K562 (cell line): ENCODE results near the gene NKD1. TPM values are rescaled to one million over a fixed set of nuclear protein-coding genes. Genes with fewer than 3 reads are reported as not detected.

Source experiments
- ATAC-seq: fragments of 200-7000 bp; cut with Tn5 transposase; 3 replicates; pipeline ENCODE4 v1.9.1; 2020; ENCODE audit warnings: moderate library complexity
- BruUV-seq: library from RNA; stranded (reverse); fragments of 400-500 nt; replicated peaks from 2 replicates; lab custom pipeline; 2021; lab: Mats Ljungman, UMichigan
- CTCF ChIA-PET: fragments of 300-600 bp; formaldehyde crosslinking; extraction: SDS; loops from one replicate; lab custom pipeline; 2021; ENCODE audit warnings: low intra/inter-chr PET ratio; lab: Yijun Ruan, JAX
- POLR2A ChIA-PET: fragments of 300-600, 350-650 bp; sonication (Branson Sonifier 250); formaldehyde crosslinking; extraction: SDS; loops from one replicate; lab custom pipeline; 2021; ENCODE audit warnings: antibody characterized with exemption, inconsistent platforms; lab: Yijun Ruan, JAX
- DNase-seq, 4 experiments: peaks; one replicate each; pipeline versions ENCODE4 v3.0.0 to v3.0.0-alpha.2; 2011 to 2018; ENCODE audit warnings: low spot score in 3 of 4, mixed read lengths in 3 of 4; ENCODE audit errors: extremely low read depth in 1 of 4
- FAIRE-seq: peaks from 2 replicates; lab custom pipeline; 2011; peaks lifted over from hg19 to GRCh38; lab: Jason Lieb, UNC
- H2AFZ ChIP-seq: 2 replicates; pipeline ENCODE4 v1.6.0; 2011; ENCODE audit warnings: low read depth, low read length, control low read depth, inconsistent platforms
- H3K27ac ChIP-seq: fragments of 200-600 bp; 3 replicates; pipeline ENCODE4 v1.8.0; 2011; ENCODE audit warnings: low read depth, mild to moderate bottlenecking, control low read depth, inconsistent platforms, low read length, moderate library complexity, mixed read lengths; ENCODE audit errors: extremely low read depth
- H3K27me3 ChIP-seq, 2 experiments: fragments of 300-600 bp in 1 of 2; 2 replicates in 1 of 2; 3 replicates in 1 of 2; pipeline versions ENCODE4 v1.6.0 to v1.8.0; 2011; ENCODE audit warnings: inconsistent platforms in 2 of 2, low read length in 2 of 2, mild to moderate bottlenecking in 1 of 2, mixed read lengths in 1 of 2, moderate library complexity in 1 of 2; ENCODE audit not compliant: control insufficient read depth in 2 of 2, insufficient read depth in 2 of 2
- H3K36me3 ChIP-seq: fragments of 300-600 bp; 3 replicates; pipeline ENCODE4 v1.8.0; 2011; ENCODE audit warnings: mild to moderate bottlenecking, low read length, inconsistent platforms; ENCODE audit not compliant: control insufficient read depth, insufficient read depth
- H3K4me1 ChIP-seq, 2 experiments: fragments of 200-600 bp in 1 of 2; replicated peaks in 1 of 2; 2 replicates in 1 of 2; 3 replicates in 1 of 2; pipeline versions ENCODE4 v1.5.1 to v1.8.0; 2011; ENCODE audit warnings: inconsistent platforms in 2 of 2, low read length in 2 of 2, mild to moderate bottlenecking in 1 of 2, mixed read lengths in 1 of 2, moderate library complexity in 1 of 2; ENCODE audit not compliant: control insufficient read depth in 2 of 2, insufficient read depth in 2 of 2
- H3K4me2 ChIP-seq: 2 replicates; pipeline ENCODE4 v1.6.1; 2011; ENCODE audit warnings: low read length, control low read depth, inconsistent platforms, mixed read lengths; ENCODE audit not compliant: insufficient read depth
- H3K4me3 ChIP-seq: fragments of 200-600 bp; sonication (generic), shearing (Covaris generic); 2 replicates; pipeline ENCODE4 v1.5.1; 2016; ENCODE audit warnings: control low read depth, inconsistent platforms
- H3K79me2 ChIP-seq: fragments of 200-600 bp; 3 replicates; pipeline ENCODE4 v1.8.0; 2011; ENCODE audit warnings: low read length, inconsistent platforms; ENCODE audit not compliant: control insufficient read depth, insufficient read depth
- H3K9ac ChIP-seq, 2 experiments: 2 replicates each; pipeline versions ENCODE4 v1.6.0 to v1.6.1; 2011; ENCODE audit warnings: low read depth in 2 of 2, low read length in 2 of 2, control low read depth in 1 of 2, inconsistent platforms in 1 of 2, mild to moderate bottlenecking in 1 of 2, mixed read lengths in 1 of 2; ENCODE audit not compliant: insufficient read depth in 1 of 2
- H3K9me1 ChIP-seq: one replicate; pipeline ENCODE4 v1.6.0; 2011; ENCODE audit warnings: inconsistent platforms, mild to moderate bottlenecking, low read length, moderate library complexity; ENCODE audit not compliant: control insufficient read depth, insufficient read depth
- H3K9me3 ChIP-seq: replicated peaks from 2 replicates; pipeline ENCODE4 v1.5.1; 2011; ENCODE audit warnings: low read depth, low read length, inconsistent platforms; ENCODE audit not compliant: control insufficient read depth, insufficient read depth
- H4K20me1 ChIP-seq: replicated peaks from 2 replicates; pipeline ENCODE4 v1.6.1; 2011; ENCODE audit warnings: low read length, inconsistent platforms, mixed read lengths; ENCODE audit not compliant: control insufficient read depth, insufficient read depth
- ADNP ChIP-seq: fragments of 200-800 bp; sonication (Bioruptor generic); IDR thresholded peaks from 2 replicates; pipeline ENCODE4 v1.6.1; 2016; ENCODE audit warnings: missing genetic modification characterization, missing compliant biosample characterization
- FOXA1 ChIP-seq: fragments of 450-650 bp; IDR thresholded peaks from 2 replicates; pipeline ENCODE4 v1.6.1; 2016; ENCODE audit warnings: mild to moderate bottlenecking, borderline replicate concordance
- POU5F1 ChIP-seq: fragments of 150-350 bp; IDR thresholded peaks from 2 replicates; pipeline ENCODE4 v1.6.1; 2014; ENCODE audit warnings: borderline replicate concordance, low read length, low read depth, mild to moderate bottlenecking; ENCODE audit not compliant: partially characterized antibody
- RBM25 ChIP-seq: fragments of 200-400 bp; formaldehyde crosslinking; IDR thresholded peaks from 2 replicates; pipeline ENCODE4 v1.6.1; 2018; ENCODE audit warnings: low read length, low read depth, moderate library complexity; ENCODE audit not compliant: severe bottlenecking
- WGBS: fragments of 100-300 bp; shearing (Covaris generic); methylation state at CpG from one replicate; pipeline ENCODE4 v1.1.6; 2016; ENCODE audit warnings: low coverage, mixed read lengths; ENCODE audit not compliant: insufficient coverage; ENCODE audit errors: missing lambda C conversion rate; 5-methylcytosine and 5-hydroxymethylcytosine counted together
- in situ Hi-C: fragments of 300-500 bp; cut with MboI; formaldehyde crosslinking; loops from 4 replicates; pipeline ENCODE4 v1.15.0; 2018; ENCODE audit warnings: inconsistent platforms, mixed read lengths
- intact Hi-C: fragments of 100-400 bp; cut with micrococcal nuclease; formaldehyde crosslinking; loops from 2 replicates; pipeline ENCODE4 v1.14.2; 2022
- polyA plus RNA-seq, 8 experiments: library from polyadenylated mRNA; depleted of rRNA in 4 of 8; stranded (reverse) in 5 of 8; unstranded in 3 of 8; fragments of >200 nt; fragmentation: Nextera tagmentation in 2 of 8; fragmentation: Illumina TruSeq in 1 of 8; extraction: Ambion mirVana in 2 of 8; extraction: Trizol in 1 of 8; gene quantifications; 2 replicates each; pipeline versions ENCODE4 v1.2.1 to v1.2.3, GENCODE V29; 2011 to 2014; ENCODE audit warnings: inconsistent platforms in 1 of 8, missing spikeins in 1 of 8
- total RNA-seq, 7 experiments: library from RNA; depleted of rRNA in 6 of 7; stranded (reverse); fragments of >200 nt in 6 of 7; fragmentation: Illumina TruSeq in 2 of 7; extraction: Trizol in 2 of 7; gene quantifications; 2 replicates each; pipeline versions ENCODE4 v1.2.1 to v1.2.3, GENCODE V29; 2011 to 2021; ENCODE audit warnings: low replicate concordance in 1 of 7
- TF ChIP-seq, protein P1 (sequence below): sonication (generic); formaldehyde crosslinking; IDR thresholded peaks from 2 replicates; pipeline ENCODE4 v1.8.1; 2023; ENCODE audit warnings: mild to moderate bottlenecking, missing genetic modification reagents, moderate library complexity

NKD1 gene
- total and polyA plus RNA-seq, 9 of the 15 experiments (the other 6 are each of a cell fraction or from before 2014, with no cell fraction given) = under 0.01 to 0.24 (median 0.04) TPM; not detected in 2

- TF ChIP-seq, protein P1, sequence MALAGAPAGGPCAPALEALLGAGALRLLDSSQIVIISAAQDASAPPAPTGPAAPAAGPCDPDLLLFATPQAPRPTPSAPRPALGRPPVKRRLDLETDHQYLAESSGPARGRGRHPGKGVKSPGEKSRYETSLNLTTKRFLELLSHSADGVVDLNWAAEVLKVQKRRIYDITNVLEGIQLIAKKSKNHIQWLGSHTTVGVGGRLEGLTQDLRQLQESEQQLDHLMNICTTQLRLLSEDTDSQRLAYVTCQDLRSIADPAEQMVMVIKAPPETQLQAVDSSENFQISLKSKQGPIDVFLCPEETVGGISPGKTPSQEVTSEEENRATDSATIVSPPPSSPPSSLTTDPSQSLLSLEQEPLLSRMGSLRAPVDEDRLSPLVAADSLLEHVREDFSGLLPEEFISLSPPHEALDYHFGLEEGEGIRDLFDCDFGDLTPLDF = no peak
These were observed 104.7 kb downstream of the NKD1 start (continued) for GRCh38 chr16:50652836-50653425.

DNA sequence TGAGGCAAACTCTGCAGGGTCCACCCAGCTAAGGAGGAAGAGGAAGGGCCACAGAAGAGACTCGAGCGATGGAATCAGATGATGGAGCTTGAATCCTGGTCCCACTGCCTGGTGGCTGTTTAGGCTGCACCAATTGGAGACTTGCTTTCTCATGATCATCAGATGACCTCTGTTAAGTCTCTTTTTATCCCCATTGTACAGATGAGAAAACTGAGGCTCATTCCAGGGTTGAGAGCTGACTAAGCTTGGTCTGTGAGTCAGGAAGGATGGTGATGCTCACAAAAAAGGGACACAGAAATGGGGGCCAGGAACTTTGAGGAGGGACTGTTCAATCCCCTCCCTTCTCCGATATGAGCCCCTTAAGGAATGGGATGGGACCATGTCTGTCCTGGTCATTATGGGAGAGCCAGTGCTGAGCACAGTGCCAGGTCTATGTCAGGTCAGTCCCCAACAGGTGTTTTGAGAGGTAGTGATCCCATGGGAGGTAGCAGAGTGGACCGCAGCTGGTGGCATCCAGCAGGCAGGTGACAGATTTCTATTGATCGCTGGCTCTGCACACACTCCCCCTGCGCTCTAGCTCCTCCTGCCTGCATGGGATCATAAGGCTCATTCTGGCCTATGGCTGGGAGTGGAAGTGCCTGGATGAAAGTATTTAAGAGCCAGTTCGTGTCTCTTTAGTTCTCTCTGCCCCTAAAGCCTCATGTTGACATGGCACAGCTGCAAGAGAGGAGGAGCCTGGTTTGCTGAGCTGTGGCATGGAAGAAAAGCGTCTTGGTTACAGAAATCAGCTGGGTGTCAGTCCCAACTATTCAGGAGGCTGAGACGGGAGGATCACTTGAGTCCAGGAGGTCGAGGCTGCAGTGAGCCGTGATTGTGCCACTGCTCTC is 105.7 kb downstream of the NKD1 start:
- Histone ChIP-seq H3K4me1 (no peaks in the 10 kb centered on the region), H3K27me3 (peaks cover 0 to 12% of the 10 kb centered on the region in 2 experiments; a peak in 1 of 5 replicates), H3K9ac (no peak overlapping the region), H3K4me3 (no peak overlapping the region), H3K4me2 (no peak overlapping the region), H2AFZ (no peak overlapping the region), H4K20me1 (0 out of 2 replicates have a peak, but pooled peaks cover 3% of the 10 kb centered on the region), H3K9me3 (peaks cover 3% of the 10 kb centered on the region; the same call in 1 of the 2 replicates), H3K27ac (no peak overlapping the region), H3K36me3 (no peaks in the 10 kb centered on the region), H3K79me2 (no peaks in the 10 kb centered on the region), H3K9me1 (no peaks in the 10 kb centered on the region)
- FAIRE-seq (no peak), ATAC-seq (no peak), DNase-seq (no peak)
- intact Hi-C loops = no loop called here
- POLR2A ChIA-PET = interaction anchor here (0.6 kb wide), 1 partner anchor 226 kb away, joined by 3 read pairs; no protein-coding TSS in a partner anchor
- TF ChIP-seq POU5F1 (no peak), ADNP (0 out of 2 replicates have a peak, but pooled peaks have one; percentile 32), RBM25 (peak; percentile 62), FOXA1 (no peak)
- CTCF ChIA-PET = no interaction called here
- WGBS = 3% methylated on average over 11 of the region's 11 CpGs
- in situ Hi-C loops = no loop called here
- no TSS peak for BruUV-seq
